Esophagus muscularis mucosa (tissue), 4 donors: ENCODE results near the gene C3orf33. TPM values are rescaled to one million over a fixed set of nuclear protein-coding genes. Genes with fewer than 3 reads are reported as not detected.

Experiments
- DNase-seq: peaks from one replicate; pipeline ENCODE4 v3.0.0-alpha.2; 2017; ENCODE audit errors: extremely low spot score
- H3K27ac ChIP-seq, 4 donors: fragments of 200-600 bp; sonication (generic); replicated peaks in 1 of 4; 1 replicate in 3 of 4; 2 replicates in 1 of 4; pipeline ENCODE4 v1.5.1; 2016 to 2019; ENCODE audit warnings: mild to moderate bottlenecking in 1 of 4
- H3K27me3 ChIP-seq, 4 donors: fragments of 200-600 bp; sonication (generic); one replicate each; pipeline versions ENCODE4 v1.5.1 to v1.6.0; 2016 to 2019
- H3K36me3 ChIP-seq, 4 donors: fragments of 200-600 bp; sonication (generic); one replicate each; pipeline ENCODE4 v1.5.1; 2016 to 2019
- H3K4me1 ChIP-seq, 4 donors: fragments of 200-600 bp; sonication (generic); one replicate each; pipeline ENCODE4 v1.5.1; 2016 to 2019
- H3K4me3 ChIP-seq, 4 donors: fragments of 200-600 bp; sonication (generic); 1 replicate in 2 of 4; 2 replicates in 2 of 4; pipeline ENCODE4 v1.5.1; 2016 to 2019; ENCODE audit warnings: mild to moderate bottlenecking in 4 of 4, moderate library complexity in 1 of 4
- H3K9me3 ChIP-seq, 4 donors: fragments of 200-600 bp; sonication (generic); 1 replicate in 3 of 4; 2 replicates in 1 of 4; pipeline ENCODE4 v1.5.1; 2016 to 2019
- CTCF ChIP-seq, 3 experiments: fragments of 200-600 bp in 2 of 3; fragments of 450-650 bp in 1 of 3; sonication (generic) in 2 of 3; IDR thresholded peaks; one replicate each; pipeline ENCODE4 v1.5.1; 2017 to 2019; ENCODE audit warnings: antibody characterized with exemption in 3 of 3, mild to moderate bottlenecking in 2 of 3, moderate library complexity in 1 of 3
- EP300 ChIP-seq: sonication (generic); formaldehyde crosslinking; IDR thresholded peaks from one replicate; pipeline ENCODE4 v1.6.1; 2017; ENCODE audit warnings: antibody characterized with exemption
- POLR2A ChIP-seq: fragments of 450-650 bp; IDR thresholded peaks from one replicate; pipeline ENCODE4 v1.6.1; 2017; ENCODE audit warnings: antibody characterized with exemption, moderate library complexity, mild to moderate bottlenecking, low read depth
- POLR2AphosphoS5 ChIP-seq, 2 donors: sonication (generic); formaldehyde crosslinking; IDR thresholded peaks; one replicate each; pipeline ENCODE4 v1.6.1; 2017; ENCODE audit warnings: antibody characterized with exemption in 2 of 2
- WGBS: methylation state at CpG from one replicate; pipeline ENCODE4 v1.1.5; 2018; 5-methylcytosine and 5-hydroxymethylcytosine counted together
- intact Hi-C: fragments of 100-400 bp; cut with DNase I; formaldehyde crosslinking; loops from one replicate; pipeline ENCODE4 v1.15.1; 2023
- total RNA-seq, 4 donors: library from RNA; depleted of rRNA; stranded (reverse); fragments of >200 nt; gene quantifications; one replicate each; pipeline versions ENCODE4 v1.1.0 to v1.2.1, GENCODE V29; 2016

C3orf33 gene
- total RNA-seq, 4 donors from 2014 or later, result 2.8 to 3.7 (median 3.1) TPM

- Histone ChIP-seq H3K27ac (peak within 1 kb of the TSS in 1 of 4 donors; percentile 53), H3K36me3 (no peaks in the 10 kb centered on the region)
These were observed 61.3 kb downstream of the C3orf33 start, which contains the start of gene PLCH1 for GRCh38 chr3:155744626-155745324. Gene PLCH1, minus strand, starts transcription at chr3:155745071. Its CDS starts 40,847 bp downstream, at chr3:155704224.

GRCh38 chr3:155744010-155744625, 62.0 kb downstream of the C3orf33 start:
- intact Hi-C loops, result no loop called here
- peaks cover 0 to 12% (median 0%) of the 10 kb centered on the region in 4 donors for H3K27me3 ChIP-seq
- WGBS, result 1% methylated on average over 31 of the region's 48 CpGs
- no peaks in the 10 kb centered on the region for H3K9me3 ChIP-seq
- H3K36me3 ChIP-seq, result no peaks in the 10 kb centered on the region
- H3K4me3 ChIP-seq, result peak overlapping the region; percentile 62 to 69 (median 66)
- H3K4me1 ChIP-seq, result peaks cover 6 to 35% (median 31%) of the 10 kb centered on the region in 4 donors
- no peak for DNase-seq
- peak overlapping the region in 1 of 4 donors; percentile 53 for H3K27ac ChIP-seq
- TF ChIP-seq EP300, result no peak

More at GRCh38 chr3:155744626-155745324, 61.3 kb downstream of the C3orf33 start, which contains the start of gene PLCH1:
- Histone ChIP-seq H3K4me1 (peaks cover 6 to 35% (median 31%) of the 10 kb centered on the region in 4 donors), H3K9me3 (no peaks in the 10 kb centered on the region), H3K4me3 (peak within 1 kb of the TSS; percentile 62 to 69 (median 66)), H3K27me3 (peaks cover 0 to 12% (median 0%) of the 10 kb centered on the region in 4 donors)
- no peak for TF ChIP-seq POLR2A
- no peak for TF ChIP-seq CTCF (IDR thresholded peaks at IDR 0.05)
- peak in 1 of 2 donors; percentile 20 for TF ChIP-seq POLR2AphosphoS5 (IDR thresholded peaks at IDR 0.05)
- no peak for TF ChIP-seq EP300
- intact Hi-C loops, result loop anchor here (5.0 kb wide), 1 partner anchor 128 kb away; the partner anchor contains the start of gene GMPS
- DNase-seq, result no peak
- WGBS, result 0% methylated on average over 17 of the region's 33 CpGs

GRCh38 chr3:155743606-155744005, 62.5 kb downstream of the C3orf33 start:
- intact Hi-C loops, result no loop called here
- no peaks in the 10 kb centered on the region for H3K36me3 ChIP-seq
- peak overlapping the region; percentile 62 to 69 (median 66) for H3K4me3 ChIP-seq
- H3K27me3 ChIP-seq, result peaks cover 0 to 12% (median 0%) of the 10 kb centered on the region in 4 donors
- no peak for TF ChIP-seq POLR2AphosphoS5 (IDR thresholded peaks at IDR 0.05)
- no peak for TF ChIP-seq EP300
- no peak for TF ChIP-seq POLR2A
- TF ChIP-seq CTCF (IDR thresholded peaks at IDR 0.05), result no peak
- DNase-seq, result no peak
- H3K27ac ChIP-seq, result peak overlapping the region in 1 of 4 donors; percentile 53
- H3K9me3 ChIP-seq, result no peaks in the 10 kb centered on the region
- WGBS, result 11% methylated on average over 8 of the region's 8 CpGs
- peaks cover 6 to 35% (median 31%) of the 10 kb centered on the region in 4 donors for H3K4me1 ChIP-seq

- peaks cover 0 to 12% (median 0%) of the 10 kb centered on the region in 4 donors for H3K27me3 ChIP-seq
- intact Hi-C loops, result no loop called here
These were observed 63.6 kb downstream of the C3orf33 start for GRCh38 chr3:155742349-155742965.

More at GRCh38 chr3:155742349-155742965, 63.6 kb downstream of the C3orf33 start:
- no peak for DNase-seq
- TF ChIP-seq CTCF (IDR thresholded peaks at IDR 0.05), result no peak
- no peak for TF ChIP-seq POLR2A
- Histone ChIP-seq H3K4me3 (no peak overlapping the region), H3K36me3 (no peaks in the 10 kb centered on the region), H3K4me1 (peaks cover 6 to 35% (median 31%) of the 10 kb centered on the region in 4 donors), H3K27ac (no peak overlapping the region), H3K9me3 (no peaks in the 10 kb centered on the region)
- 88% methylated on average over 5 of the region's 5 CpGs for WGBS
